Esophagus muscularis mucosa (tissue), 4 donors: ENCODE measurements around the gene DHX30. TPM values are rescaled to one million over a fixed set of nuclear protein-coding genes. Genes with fewer than 3 reads are reported as not detected.
"Not testable (repeated sequence)": the region's sequence is repeated elsewhere in the genome, so short reads cannot be mapped to it uniquely, and the experiment has no call there.

ENCODE experiments used
- DNase-seq: peaks from one replicate; pipeline ENCODE4 v3.0.0-alpha.2; 2017; ENCODE audit errors: extremely low spot score
- H3K27ac ChIP-seq, 4 donors: fragments of 200-600 bp; sonication (generic); replicated peaks in 1 of 4; 1 replicate in 3 of 4; 2 replicates in 1 of 4; pipeline ENCODE4 v1.5.1; 2016 to 2019; ENCODE audit warnings: mild to moderate bottlenecking in 1 of 4
- H3K27me3 ChIP-seq, 4 donors: fragments of 200-600 bp; sonication (generic); one replicate each; pipeline versions ENCODE4 v1.5.1 to v1.6.0; 2016 to 2019
- H3K36me3 ChIP-seq, 4 donors: fragments of 200-600 bp; sonication (generic); one replicate each; pipeline ENCODE4 v1.5.1; 2016 to 2019
- H3K4me1 ChIP-seq, 4 donors: fragments of 200-600 bp; sonication (generic); one replicate each; pipeline ENCODE4 v1.5.1; 2016 to 2019
- H3K4me3 ChIP-seq, 4 donors: fragments of 200-600 bp; sonication (generic); 1 replicate in 2 of 4; 2 replicates in 2 of 4; pipeline ENCODE4 v1.5.1; 2016 to 2019; ENCODE audit warnings: mild to moderate bottlenecking in 4 of 4, moderate library complexity in 1 of 4
- H3K9me3 ChIP-seq, 4 donors: fragments of 200-600 bp; sonication (generic); 1 replicate in 3 of 4; 2 replicates in 1 of 4; pipeline ENCODE4 v1.5.1; 2016 to 2019
- CTCF ChIP-seq, 3 experiments: fragments of 200-600 bp in 2 of 3; fragments of 450-650 bp in 1 of 3; sonication (generic) in 2 of 3; IDR thresholded peaks; one replicate each; pipeline ENCODE4 v1.5.1; 2017 to 2019; ENCODE audit warnings: antibody characterized with exemption in 3 of 3, mild to moderate bottlenecking in 2 of 3, moderate library complexity in 1 of 3
- EP300 ChIP-seq: sonication (generic); formaldehyde crosslinking; IDR thresholded peaks from one replicate; pipeline ENCODE4 v1.6.1; 2017; ENCODE audit warnings: antibody characterized with exemption
- POLR2A ChIP-seq: fragments of 450-650 bp; IDR thresholded peaks from one replicate; pipeline ENCODE4 v1.6.1; 2017; ENCODE audit warnings: antibody characterized with exemption, moderate library complexity, mild to moderate bottlenecking, low read depth
- POLR2AphosphoS5 ChIP-seq, 2 donors: sonication (generic); formaldehyde crosslinking; IDR thresholded peaks; one replicate each; pipeline ENCODE4 v1.6.1; 2017; ENCODE audit warnings: antibody characterized with exemption in 2 of 2
- WGBS: methylation state at CpG from one replicate; pipeline ENCODE4 v1.1.5; 2018; 5-methylcytosine and 5-hydroxymethylcytosine counted together
- intact Hi-C: fragments of 100-400 bp; cut with DNase I; formaldehyde crosslinking; loops from one replicate; pipeline ENCODE4 v1.15.1; 2023
- total RNA-seq, 4 donors: library from RNA; depleted of rRNA; stranded (reverse); fragments of >200 nt; gene quantifications; one replicate each; pipeline versions ENCODE4 v1.1.0 to v1.2.1, GENCODE V29; 2016

The DHX30 gene
- total RNA-seq, 4 donors from 2014 or later, result 54.4 to 99.3 (median 80.0) TPM

GRCh38 chr3:47825590-47825989, 22.7 kb downstream of the DHX30 start:
- Histone ChIP-seq H3K27me3 (no peaks in the 10 kb centered on the region), H3K4me3 (peak overlapping the region; percentile 82 to 96 (median 90)), H3K27ac (peak overlapping the region; percentile 81 to 89 (median 84)), H3K36me3 (peaks cover 30 to 60% (median 51%) of the 10 kb centered on the region in 4 donors), H3K9me3 (no peaks in the 10 kb centered on the region), H3K4me1 (peaks cover 18 to 29% (median 24%) of the 10 kb centered on the region in 4 donors)
- no peak for DNase-seq
- intact Hi-C loops, result loop anchor here (2.0 kb wide), 1 partner anchor 21 kb away; no protein-coding TSS in a partner anchor
- 25% methylated on average over 5 of the region's 7 CpGs for WGBS
- TF ChIP-seq CTCF (IDR thresholded peaks at IDR 0.05) (no peak), EP300 (no peak), POLR2AphosphoS5 (IDR thresholded peaks at IDR 0.05) (no peak), POLR2A (no peak)

GRCh38 chr3:47829482-47829881, 26.5 kb downstream of the DHX30 start:
- intact Hi-C loops, H3K4me3 ChIP-seq, H3K27me3 ChIP-seq, H3K27ac ChIP-seq, DNase-seq, H3K9me3 ChIP-seq: not testable (repeated sequence)
- peaks cover 14 to 23% (median 20%) of the 10 kb centered on the region in 4 donors for H3K4me1 ChIP-seq
- H3K36me3 ChIP-seq, result peaks cover 56 to 79% (median 72%) of the 10 kb centered on the region in 4 donors
- 96% methylated on average over 9 of the region's 9 CpGs for WGBS

GRCh38 chr3:47836986-47837385, 34.0 kb downstream of the DHX30 start:
- Histone ChIP-seq H3K27me3 (no peaks in the 10 kb centered on the region), H3K36me3 (peaks cover 42 to 98% (median 88%) of the 10 kb centered on the region in 4 donors), H3K4me1 (peaks cover 0 to 9% (median 0%) of the 10 kb centered on the region in 4 donors), H3K27ac (no peak overlapping the region), H3K9me3 (no peaks in the 10 kb centered on the region), H3K4me3 (no peak overlapping the region)
- intact Hi-C loops, result loop anchor here (5.0 kb wide), 2 partner anchors 155 to 315 kb away; no protein-coding TSS in a partner anchor
- WGBS, result 84% methylated on average over 7 of the region's 7 CpGs
- DNase-seq, result no peak
- TF ChIP-seq POLR2AphosphoS5 (IDR thresholded peaks at IDR 0.05), result no peak
- TF ChIP-seq CTCF (IDR thresholded peaks at IDR 0.05), result no peak
- no peak for TF ChIP-seq EP300
- no peak for TF ChIP-seq POLR2A

- no peaks in the 10 kb centered on the region for H3K27me3 ChIP-seq
- H3K9me3 ChIP-seq, result no peaks in the 10 kb centered on the region
- no peak for TF ChIP-seq POLR2AphosphoS5 (IDR thresholded peaks at IDR 0.05)
- no peak for TF ChIP-seq CTCF (IDR thresholded peaks at IDR 0.05)
- no peak for TF ChIP-seq POLR2A
- TF ChIP-seq EP300, result no peak
- intact Hi-C loops, result loop anchor here (5.0 kb wide), 2 partner anchors 154 to 314 kb away; no protein-coding TSS in a partner anchor
- no peak overlapping the region for H3K4me3 ChIP-seq
- H3K27ac ChIP-seq, result no peak overlapping the region
- DNase-seq, result no peak
- H3K36me3 ChIP-seq, result peaks cover 41 to 98% (median 88%) of the 10 kb centered on the region in 4 donors
- 92% methylated on average over 5 of the region's 5 CpGs for WGBS
- H3K4me1 ChIP-seq, result peaks cover 0 to 9% (median 0%) of the 10 kb centered on the region in 4 donors
Measured at GRCh38 chr3:47838503-47838902, 35.6 kb downstream of the DHX30 start.

- no peak overlapping the region for H3K4me3 ChIP-seq
- no peaks in the 10 kb centered on the region for H3K27me3 ChIP-seq
- TF ChIP-seq POLR2AphosphoS5 (IDR thresholded peaks at IDR 0.05), result no peak
- DNase-seq, result no peak
- intact Hi-C loops, result no loop called here
- H3K9me3 ChIP-seq, result no peaks in the 10 kb centered on the region
- no peak overlapping the region for H3K27ac ChIP-seq
- H3K4me1 ChIP-seq, result peaks cover 0 to 9% (median 0%) of the 10 kb centered on the region in 4 donors
- peaks cover 54 to 98% (median 92%) of the 10 kb centered on the region in 4 donors for H3K36me3 ChIP-seq
- WGBS, result 82% methylated on average over 7 of the region's 7 CpGs
Measured at GRCh38 chr3:47841786-47842349, 38.9 kb downstream of the DHX30 start.
